Measurements from ENCODE around the gene FARP2.

DNA sequence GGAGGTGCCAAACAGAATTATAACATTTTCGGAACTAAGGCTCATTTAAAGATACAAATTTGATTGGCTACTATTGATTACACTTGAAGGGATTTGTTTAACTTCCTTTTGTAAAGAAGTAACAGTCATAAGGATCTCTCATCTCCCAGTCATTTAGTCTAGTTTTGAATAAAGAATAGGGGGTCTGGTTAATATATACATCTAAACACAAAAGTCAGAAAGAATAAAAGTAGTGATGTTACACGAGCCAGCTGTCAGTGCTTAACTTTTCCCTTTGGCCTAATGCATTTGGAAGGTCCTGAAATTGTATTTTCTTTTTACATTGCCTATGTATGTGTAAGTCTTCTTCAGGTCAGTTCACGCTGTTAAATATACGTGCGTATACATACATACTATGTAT, 32.3 kb upstream of the FARP2 start:
- TF ChIP-seq, protein P1, sequence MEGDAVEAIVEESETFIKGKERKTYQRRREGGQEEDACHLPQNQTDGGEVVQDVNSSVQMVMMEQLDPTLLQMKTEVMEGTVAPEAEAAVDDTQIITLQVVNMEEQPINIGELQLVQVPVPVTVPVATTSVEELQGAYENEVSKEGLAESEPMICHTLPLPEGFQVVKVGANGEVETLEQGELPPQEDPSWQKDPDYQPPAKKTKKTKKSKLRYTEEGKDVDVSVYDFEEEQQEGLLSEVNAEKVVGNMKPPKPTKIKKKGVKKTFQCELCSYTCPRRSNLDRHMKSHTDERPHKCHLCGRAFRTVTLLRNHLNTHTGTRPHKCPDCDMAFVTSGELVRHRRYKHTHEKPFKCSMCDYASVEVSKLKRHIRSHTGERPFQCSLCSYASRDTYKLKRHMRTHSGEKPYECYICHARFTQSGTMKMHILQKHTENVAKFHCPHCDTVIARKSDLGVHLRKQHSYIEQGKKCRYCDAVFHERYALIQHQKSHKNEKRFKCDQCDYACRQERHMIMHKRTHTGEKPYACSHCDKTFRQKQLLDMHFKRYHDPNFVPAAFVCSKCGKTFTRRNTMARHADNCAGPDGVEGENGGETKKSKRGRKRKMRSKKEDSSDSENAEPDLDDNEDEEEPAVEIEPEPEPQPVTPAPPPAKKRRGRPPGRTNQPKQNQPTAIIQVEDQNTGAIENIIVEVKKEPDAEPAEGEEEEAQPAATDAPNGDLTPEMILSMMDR (IDR thresholded peaks at IDR 0.05) = no peak
- TF ChIP-seq POLR2A (IDR thresholded peaks at IDR 0.05) = no peak
- no peak for TF ChIP-seq POLR2AphosphoS5 (IDR thresholded peaks at IDR 0.05)
